Stimulated activated naive CD8-positive, alpha-beta T cell treated with anti-CD3 and anti-CD28 coated beads, Interleukin-15, amount 100 ng/mL, for 72 hours (primary cell): ENCODE measurements around the gene SV2C.

Source experiments
- ATAC-seq: fragments of 150-1000 bp; cut with Tn5 transposase; 2 replicates; pipeline ENCODE4 v1.10.0; 2021; ENCODE audit warnings: mild to moderate bottlenecking, moderate library complexity
- DNase-seq, 2 donors: peaks; one replicate each; pipeline ENCODE4 v3.0.0; 2021 to 2022
- H3K27ac Mint-ChIP-seq, 2 donors: one replicate each; pipeline ENCODE4 v1.8.0; 2022; ENCODE audit warnings: mild to moderate bottlenecking in 2 of 2, mixed read lengths in 2 of 2, moderate library complexity in 2 of 2
- H3K27me3 Mint-ChIP-seq: one replicate; pipeline ENCODE4 v1.8.0; 2022; ENCODE audit warnings: mixed read lengths
- H3K4me1 Mint-ChIP-seq: one replicate; pipeline ENCODE4 v1.8.0; 2022; ENCODE audit warnings: mild to moderate bottlenecking, mixed read lengths
- H3K4me3 Mint-ChIP-seq, 2 donors: one replicate each; pipeline ENCODE4 v1.8.0; 2022; ENCODE audit warnings: mild to moderate bottlenecking in 2 of 2, mixed read lengths in 2 of 2, moderate library complexity in 1 of 2
- H3K9me3 Mint-ChIP-seq, 2 donors: one replicate each; pipeline ENCODE4 v1.8.0; 2022; ENCODE audit warnings: mixed read lengths in 2 of 2

Gene SV2C

DNA sequence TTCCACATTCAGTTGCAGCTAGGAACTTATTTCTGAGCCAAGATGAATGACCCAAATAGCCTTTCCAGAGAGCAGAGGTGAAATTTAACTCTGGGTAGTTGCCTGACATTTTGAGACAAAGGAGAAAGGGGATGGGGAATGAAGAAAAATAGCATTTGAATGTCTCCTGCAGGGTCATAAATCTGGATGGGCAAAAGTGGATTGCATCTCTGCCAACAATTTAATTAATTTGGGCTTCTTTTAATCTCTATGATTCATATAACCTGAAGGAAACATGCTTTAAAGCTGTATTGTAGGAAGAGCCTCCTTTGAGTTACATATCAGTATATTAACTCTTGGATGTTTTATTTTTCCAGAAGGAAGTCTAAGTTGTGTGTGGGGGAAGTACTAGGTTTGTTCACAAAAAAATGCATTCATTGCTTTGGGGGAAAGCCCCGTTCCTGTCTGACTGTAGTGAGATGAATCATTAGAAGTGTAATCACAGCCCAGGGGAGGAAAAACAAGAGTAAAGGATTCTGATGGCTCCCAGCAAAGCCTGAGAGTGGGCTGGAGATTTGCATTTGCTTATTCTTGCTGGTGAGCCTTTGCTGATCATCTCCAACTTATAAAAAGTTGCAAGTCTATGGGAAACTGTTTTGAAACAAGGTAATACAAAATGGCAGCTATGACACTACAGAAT lies 186.9 kb downstream of the SV2C start:
- Mint-ChIP-seq H3K4me1 (peaks cover 38% of the 10 kb centered on the region), H3K9me3 (no peaks in the 10 kb centered on the region), H3K4me3 (peak overlapping the region; percentile 78), H3K27me3 (no peaks in the 10 kb centered on the region), H3K27ac (peak overlapping the region; percentile 86 to 94)
- DNase-seq (peak; percentile 15 to 41), ATAC-seq (peak; percentile 80)

DNA sequence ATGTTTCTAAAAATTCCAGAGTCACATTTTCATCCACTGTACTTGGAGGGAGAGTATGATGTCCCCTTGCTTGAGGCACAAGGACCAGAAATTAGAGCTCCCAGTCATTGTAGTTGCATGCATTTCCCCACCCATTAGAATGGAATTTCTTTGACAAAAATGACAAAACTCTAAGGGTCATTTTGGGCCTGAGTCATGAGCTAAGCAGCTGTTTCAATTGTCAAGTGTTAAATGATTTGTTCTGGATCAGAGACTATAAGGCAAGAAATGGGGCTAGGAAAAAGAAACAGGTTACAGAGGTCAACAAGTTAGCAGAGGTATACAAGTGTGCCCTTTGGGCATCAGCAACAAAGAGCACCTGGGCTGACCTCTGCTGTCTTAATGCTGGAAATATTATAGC lies 188.7 kb downstream of the SV2C start:
- no peak for DNase-seq

DNA sequence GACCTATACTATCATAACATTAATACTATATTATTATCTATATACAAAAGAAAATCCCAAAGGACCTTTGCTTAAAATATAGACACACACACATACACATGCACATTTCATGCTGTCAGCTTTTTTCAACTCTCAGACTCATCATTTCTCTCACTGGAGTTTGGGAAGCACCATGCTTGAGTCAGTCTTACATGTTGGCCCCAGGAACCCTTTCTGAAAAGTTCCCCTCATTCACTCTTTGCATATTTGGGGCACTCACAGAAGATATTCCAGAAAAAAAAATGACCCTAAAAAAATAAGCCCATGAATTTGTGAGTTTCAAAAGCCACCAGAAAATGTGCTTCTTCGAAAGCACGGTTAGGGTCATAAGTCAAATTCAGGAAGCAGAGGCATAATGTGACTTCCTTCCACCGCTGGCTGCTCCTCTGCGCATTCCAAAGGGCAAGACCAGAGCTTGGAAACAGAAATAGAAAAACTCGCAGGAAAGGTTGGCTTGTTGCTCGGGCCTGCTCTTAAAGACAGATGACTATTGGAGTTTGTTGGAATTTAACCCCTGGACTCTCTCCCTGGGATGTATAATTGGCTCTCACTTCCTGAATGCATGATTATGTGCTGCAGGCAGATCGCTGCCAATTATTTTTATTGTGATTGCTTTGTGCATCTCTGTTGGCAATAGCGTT lies 190.2 kb downstream of the SV2C start:
- H3K9me3 Mint-ChIP-seq = no peaks in the 10 kb centered on the region
- H3K27ac Mint-ChIP-seq = no peak overlapping the region
- H3K27me3 Mint-ChIP-seq = no peaks in the 10 kb centered on the region

More for the DNA sequence above, 188.7 kb downstream of the SV2C start:
- Mint-ChIP-seq H3K27me3 (no peaks in the 10 kb centered on the region), H3K4me1 (peaks cover 38% of the 10 kb centered on the region), H3K4me3 (no peak overlapping the region), H3K9me3 (no peaks in the 10 kb centered on the region), H3K27ac (no peak overlapping the region)
- ATAC-seq = no peak

GRCh38 chr5:76274571-76274970 lies 191.4 kb downstream of the SV2C start:
- no peak for DNase-seq
- no peak overlapping the region for H3K4me3 Mint-ChIP-seq
- peaks cover 18% of the 10 kb centered on the region for H3K4me1 Mint-ChIP-seq
- H3K27ac Mint-ChIP-seq = no peak overlapping the region
- ATAC-seq = no peak
- H3K9me3 Mint-ChIP-seq = no peaks in the 10 kb centered on the region
- no peaks in the 10 kb centered on the region for H3K27me3 Mint-ChIP-seq

More for the DNA sequence above, 190.2 kb downstream of the SV2C start:
- ATAC-seq (no peak), DNase-seq (no peak)
- Mint-ChIP-seq H3K4me3 (no peak overlapping the region), H3K4me1 (peaks cover 30% of the 10 kb centered on the region)

GRCh38 chr5:76277736-76278135 lies 194.6 kb downstream of the SV2C start:
- Mint-ChIP-seq H3K4me3 (no peak overlapping the region), H3K4me1 (no peaks in the 10 kb centered on the region), H3K9me3 (no peaks in the 10 kb centered on the region), H3K27ac (no peak overlapping the region), H3K27me3 (no peaks in the 10 kb centered on the region)
- no peak for DNase-seq
- no peak for ATAC-seq

DNA sequence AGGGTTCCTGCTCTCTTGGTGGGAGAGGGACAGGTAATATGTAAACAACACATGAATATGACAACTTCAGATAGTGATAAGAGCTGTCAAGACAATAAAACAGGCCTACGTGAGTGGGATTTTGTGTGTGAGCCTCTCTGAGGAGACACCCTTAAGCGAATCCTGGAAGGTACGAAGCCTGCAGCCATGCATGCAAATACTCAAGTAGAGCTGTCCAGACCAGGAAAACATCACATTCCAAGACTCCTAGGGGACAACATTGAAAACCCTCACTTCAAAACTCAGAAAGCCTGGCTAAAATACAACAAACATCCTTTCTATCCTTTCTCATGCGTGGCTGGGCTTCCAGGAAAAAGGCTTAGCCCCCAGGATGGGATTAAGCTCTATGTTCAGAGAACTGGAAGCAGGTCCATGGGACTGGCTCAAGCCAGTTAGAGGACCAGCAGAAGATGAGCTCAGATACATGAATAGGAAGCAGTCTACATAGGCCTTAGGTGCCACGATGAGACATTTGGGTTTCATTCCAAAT lies 195.1 kb downstream of the SV2C start:
- Mint-ChIP-seq H3K27me3 (no peaks in the 10 kb centered on the region), H3K9me3 (no peaks in the 10 kb centered on the region), H3K4me3 (no peak overlapping the region), H3K4me1 (no peaks in the 10 kb centered on the region), H3K27ac (no peak overlapping the region)
- ATAC-seq (no peak), DNase-seq (no peak)

- ATAC-seq (no peak), DNase-seq (no peak)
- Mint-ChIP-seq H3K4me1 (no peaks in the 10 kb centered on the region), H3K27ac (no peak overlapping the region), H3K27me3 (no peaks in the 10 kb centered on the region), H3K4me3 (no peak overlapping the region), H3K9me3 (no peaks in the 10 kb centered on the region)
Observed at GRCh38 chr5:76280494-76280893, 197.3 kb downstream of the SV2C start.

DNA sequence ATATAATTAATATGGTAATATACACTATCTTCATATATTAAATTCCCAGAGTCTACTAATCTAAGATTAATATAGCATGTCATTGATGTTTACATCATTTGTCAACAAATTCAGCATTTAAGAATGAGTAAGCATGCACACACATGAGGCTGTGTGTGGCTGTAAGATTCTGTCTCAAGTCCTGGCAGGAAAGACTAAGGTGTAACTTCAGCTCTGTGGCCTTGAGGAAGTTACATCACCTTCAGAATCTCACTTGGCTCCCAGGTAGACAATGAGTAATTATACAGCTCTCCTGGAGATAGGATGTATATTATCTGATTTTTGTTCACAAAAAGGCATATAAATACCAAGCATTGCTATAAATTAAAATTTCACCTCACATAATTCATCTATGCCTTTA lies 200.5 kb downstream of the SV2C start:
- no peak overlapping the region for H3K4me3 Mint-ChIP-seq
- DNase-seq = no peak
- no peak overlapping the region for H3K27ac Mint-ChIP-seq
- H3K27me3 Mint-ChIP-seq = no peaks in the 10 kb centered on the region
- ATAC-seq = no peak
- no peaks in the 10 kb centered on the region for H3K4me1 Mint-ChIP-seq
- no peaks in the 10 kb centered on the region for H3K9me3 Mint-ChIP-seq

DNA sequence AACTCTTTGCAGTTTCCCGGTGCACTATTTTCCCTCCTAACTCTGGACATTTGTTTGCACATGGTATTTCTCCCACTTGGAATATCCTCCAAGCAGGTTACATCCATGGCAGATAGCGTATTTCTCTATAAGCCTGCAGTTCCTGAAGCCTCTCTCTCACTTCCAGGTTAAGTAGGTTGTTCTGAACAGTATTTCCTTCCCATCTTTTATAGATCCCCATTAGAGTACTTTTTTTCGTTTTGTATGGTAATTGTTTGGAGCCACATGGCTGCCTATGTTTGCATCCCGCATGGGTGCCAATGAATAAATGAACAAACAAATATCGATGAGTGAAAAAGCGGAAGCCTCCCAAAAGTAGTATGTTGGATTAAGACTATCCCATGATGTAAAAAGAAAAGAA lies 206.5 kb downstream of the SV2C start:
- ATAC-seq (no peak), DNase-seq (no peak)
- H3K4me3 Mint-ChIP-seq = no peak overlapping the region
- no peaks in the 10 kb centered on the region for H3K27me3 Mint-ChIP-seq
- H3K9me3 Mint-ChIP-seq = no peaks in the 10 kb centered on the region
- H3K27ac Mint-ChIP-seq = no peak overlapping the region
- peaks cover 5% of the 10 kb centered on the region for H3K4me1 Mint-ChIP-seq

GRCh38 chr5:76290321-76290757 lies 207.2 kb downstream of the SV2C start:
- no peak for DNase-seq
- Mint-ChIP-seq H3K27me3 (no peaks in the 10 kb centered on the region), H3K4me1 (peaks cover 5% of the 10 kb centered on the region), H3K9me3 (no peaks in the 10 kb centered on the region), H3K27ac (no peak overlapping the region), H3K4me3 (no peak overlapping the region)
- no peak for ATAC-seq

DNA sequence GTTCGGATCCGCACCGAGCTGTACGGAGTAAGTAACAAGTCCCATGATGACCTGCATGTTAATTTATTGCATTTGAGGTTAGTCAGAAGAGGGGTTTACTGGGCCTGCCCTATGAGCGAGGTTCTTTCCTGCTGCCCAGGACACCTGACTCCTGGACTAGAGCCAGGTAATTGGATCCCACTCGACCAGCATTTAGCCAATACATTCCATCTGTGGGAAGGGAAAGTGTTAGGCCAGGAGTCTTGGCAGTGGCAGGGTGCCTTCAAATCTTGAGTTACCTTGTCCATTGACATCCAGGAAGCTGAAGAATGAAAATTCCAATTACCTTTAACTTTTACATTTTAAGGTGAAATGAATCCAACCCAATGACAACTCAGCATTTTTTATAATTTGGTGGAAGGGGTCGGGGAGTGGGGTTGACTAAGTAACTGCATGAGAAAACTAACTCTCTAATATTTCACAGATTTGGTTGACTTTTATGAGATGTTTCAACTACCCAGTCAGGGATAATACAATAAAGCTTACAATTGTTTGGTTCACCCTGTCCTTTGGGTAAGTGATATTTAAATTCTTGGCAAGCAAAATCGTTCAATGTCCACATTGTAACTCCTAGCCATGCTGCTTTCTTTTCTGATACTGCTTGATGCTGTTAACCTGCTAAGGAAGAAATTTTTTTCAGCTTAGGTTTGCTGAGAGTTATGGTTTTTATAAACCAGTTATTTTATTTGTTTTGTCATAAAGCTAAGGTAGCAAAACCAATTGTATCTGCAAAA lies 208.3 kb downstream of the SV2C start:
- H3K4me3 Mint-ChIP-seq = no peak overlapping the region
- no peak for ATAC-seq
- no peak overlapping the region for H3K27ac Mint-ChIP-seq
- no peak for DNase-seq
- H3K9me3 Mint-ChIP-seq = no peaks in the 10 kb centered on the region
- peaks cover 5% of the 10 kb centered on the region for H3K4me1 Mint-ChIP-seq
- peaks cover 5% of the 10 kb centered on the region for H3K27me3 Mint-ChIP-seq

- Mint-ChIP-seq H3K27ac (no peak overlapping the region), H3K4me3 (no peak overlapping the region)
- ATAC-seq = no peak
Observed at GRCh38 chr5:76292620-76293322, 209.6 kb downstream of the SV2C start.

DNA sequence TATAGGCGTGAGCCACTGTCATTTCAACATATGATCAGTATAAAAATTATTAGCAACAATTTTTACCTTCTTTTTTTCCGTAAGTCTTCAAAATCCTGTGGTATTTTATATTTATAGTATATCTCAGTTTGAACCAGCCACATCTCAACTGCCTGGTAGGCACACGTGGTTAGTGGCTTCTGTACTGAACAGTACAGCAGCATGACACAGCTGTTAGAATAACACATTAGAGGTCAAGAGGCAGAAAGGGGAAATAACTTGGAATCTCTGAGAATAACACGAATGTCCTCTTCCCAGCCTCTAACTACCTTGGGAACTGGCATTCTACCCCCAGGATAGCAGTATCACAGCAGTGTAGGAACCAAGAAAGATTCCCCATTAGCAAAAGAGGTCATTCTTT lies 211.4 kb downstream of the SV2C start:
- H3K9me3 Mint-ChIP-seq = no peaks in the 10 kb centered on the region
- H3K4me1 Mint-ChIP-seq = peaks cover 9% of the 10 kb centered on the region
- H3K4me3 Mint-ChIP-seq = no peak overlapping the region
- ATAC-seq = no peak
- DNase-seq = no peak
- H3K27me3 Mint-ChIP-seq = peaks cover 6% of the 10 kb centered on the region
- H3K27ac Mint-ChIP-seq = no peak overlapping the region

More at GRCh38 chr5:76292620-76293322, 209.6 kb downstream of the SV2C start:
- peaks cover 5% of the 10 kb centered on the region for H3K4me1 Mint-ChIP-seq
- H3K9me3 Mint-ChIP-seq = no peaks in the 10 kb centered on the region
- DNase-seq = no peak
- H3K27me3 Mint-ChIP-seq = peaks cover 6% of the 10 kb centered on the region

GRCh38 chr5:76298852-76299251 lies 215.7 kb downstream of the SV2C start:
- Mint-ChIP-seq H3K27me3 (peaks cover 6% of the 10 kb centered on the region), H3K4me3 (no peak overlapping the region), H3K27ac (no peak overlapping the region), H3K9me3 (no peaks in the 10 kb centered on the region), H3K4me1 (peaks cover 12% of the 10 kb centered on the region)
- DNase-seq (no peak), ATAC-seq (no peak)

GRCh38 chr5:76299592-76299991 lies 216.4 kb downstream of the SV2C start:
- Mint-ChIP-seq H3K4me3 (no peak overlapping the region), H3K27me3 (peaks cover 6% of the 10 kb centered on the region), H3K4me1 (peaks cover 19% of the 10 kb centered on the region), H3K27ac (no peak overlapping the region), H3K9me3 (peaks cover 0 to 5% of the 10 kb centered on the region in 2 donors)
- no peak for DNase-seq
- ATAC-seq = no peak
